RWPE1 (cell line): ENCODE data around the gene PAK1.

Experiments
- CTCF ChIA-PET: fragments of 350-600 bp; sonication (Branson Sonifier 250); formaldehyde crosslinking; extraction: SDS; loops from one replicate; lab custom pipeline; 2021; lab: Yijun Ruan, JAX
- POLR2A ChIA-PET: fragments of 400-600 bp; formaldehyde crosslinking; extraction: SDS; loops from one replicate; lab custom pipeline; 2020; ENCODE audit warnings: antibody characterized with exemption; ENCODE audit not compliant: low non-redundant PET; lab: Yijun Ruan, JAX
- DNase-seq: peaks from one replicate; pipeline ENCODE4 v3.0.0; 2012; ENCODE audit warnings: low spot score
- H3K27ac ChIP-seq: fragments of 450-650 bp; 2 replicates; pipeline ENCODE4 v1.5.1; 2017
- CTCF ChIP-seq: fragments of 450-650 bp; conservative IDR thresholded peaks from 2 replicates; pipeline ENCODE4 v1.5.1; 2017; ENCODE audit warnings: low read depth, mild to moderate bottlenecking

Gene PAK1

GRCh38 chr11:77371646-77372045 lies 102.2 kb downstream of the PAK1 start:
- DNase-seq = no peak
- no peak for TF ChIP-seq CTCF
- ChIA-PET POLR2A (no interaction called here), CTCF (no interaction called here)
- no peak overlapping the region for H3K27ac ChIP-seq

GRCh38 chr11:77370217-77370616 lies 103.7 kb downstream of the PAK1 start:
- DNase-seq = no peak
- ChIA-PET CTCF (interaction anchor here (0.8 kb wide), 1 partner anchor 12 kb away, joined by 3 read pairs; no protein-coding TSS in a partner anchor), POLR2A (no interaction called here)
- TF ChIP-seq CTCF = no peak
- no peak overlapping the region for H3K27ac ChIP-seq

GRCh38 chr11:77361184-77361583 lies 112.7 kb downstream of the PAK1 start:
- no peak for TF ChIP-seq CTCF
- DNase-seq = peak; percentile 5
- POLR2A ChIA-PET = no interaction called here
- H3K27ac ChIP-seq = no peak overlapping the region
- CTCF ChIA-PET = no interaction called here

- ChIA-PET CTCF (no interaction called here), POLR2A (no interaction called here)
- H3K27ac ChIP-seq = no peak overlapping the region
- TF ChIP-seq CTCF = no peak
- DNase-seq = no peak
These were observed 114.4 kb downstream of the PAK1 start for GRCh38 chr11:77359481-77359880.

- no peak overlapping the region for H3K27ac ChIP-seq
- TF ChIP-seq CTCF = no peak
- POLR2A ChIA-PET = no interaction called here
- CTCF ChIA-PET = interaction anchor here (0.7 kb wide), 1 partner anchor 87 kb away, joined by 4 read pairs; no protein-coding TSS in a partner anchor
- no peak for DNase-seq
These were observed 120.8 kb downstream of the PAK1 start for GRCh38 chr11:77353131-77353530.

- CTCF ChIA-PET = no interaction called here
- TF ChIP-seq CTCF = no peak
- peak; percentile 31 for DNase-seq
- POLR2A ChIA-PET = no interaction called here
- H3K27ac ChIP-seq = no peak overlapping the region
These were observed 122.5 kb downstream of the PAK1 start for GRCh38 chr11:77351281-77351886.
